ENCODE results near the gene MRGPRX2. TPM values are rescaled to one million over a fixed set of nuclear protein-coding genes. Genes with fewer than 3 reads are reported as not detected.
A peak's percentile ranks its signal among the peaks of the same experiment; 100 is the strongest.

The MRGPRX2 gene
- total RNA-seq, 2 experiments from 2014 or later, result not detected

GRCh38 chr11:19025481-19026406 is 34.8 kb downstream of the MRGPRX2 start:
- no peaks in the 10 kb centered on the region for H3K36me3 Mint-ChIP-seq (ENCODE audit: low read depth)
- no peak overlapping the region for H3K4me3 Mint-ChIP-seq
- intact Hi-C loops (cut with micrococcal nuclease), result no loop called here
- H3K27ac Mint-ChIP-seq, result no peak overlapping the region
- H3K9me3 Mint-ChIP-seq, result no peaks in the 10 kb centered on the region
- DNase-seq, result no peak
- CTCF ChIA-PET, result interaction anchor here (0.9 kb wide), 1 partner anchor 51 kb away, joined by 3 read pairs; no protein-coding TSS in a partner anchor
- no peaks in the 10 kb centered on the region for H3K4me1 Mint-ChIP-seq (ENCODE audit: low read depth)
- H3K27me3 Mint-ChIP-seq (ENCODE audit: low read depth), result peaks cover 41% of the 10 kb centered on the region

- Mint-ChIP-seq H3K9me3 (no peaks in the 10 kb centered on the region), H3K4me1 (ENCODE audit: low read depth) (no peaks in the 10 kb centered on the region), H3K4me3 (no peak overlapping the region), H3K27me3 (ENCODE audit: low read depth) (peaks cover 42% of the 10 kb centered on the region), H3K27ac (no peak overlapping the region), H3K36me3 (ENCODE audit: low read depth) (no peaks in the 10 kb centered on the region)
- intact Hi-C loops (cut with micrococcal nuclease), result no loop called here
- no peak for DNase-seq
- CTCF ChIA-PET, result no interaction called here
Observed at GRCh38 chr11:19020831-19021230, 39.7 kb downstream of the MRGPRX2 start.

- Mint-ChIP-seq H3K36me3 (ENCODE audit: low read depth) (no peaks in the 10 kb centered on the region), H3K4me1 (ENCODE audit: low read depth) (no peaks in the 10 kb centered on the region), H3K27ac (no peak overlapping the region), H3K27me3 (ENCODE audit: low read depth) (peaks cover 32% of the 10 kb centered on the region), H3K4me3 (no peak overlapping the region), H3K9me3 (no peaks in the 10 kb centered on the region)
- intact Hi-C loops (cut with micrococcal nuclease), result no loop called here
- CTCF ChIA-PET, result no interaction called here
- no peak for DNase-seq
Observed at GRCh38 chr11:19018901-19019300, 41.6 kb downstream of the MRGPRX2 start.

DNA sequence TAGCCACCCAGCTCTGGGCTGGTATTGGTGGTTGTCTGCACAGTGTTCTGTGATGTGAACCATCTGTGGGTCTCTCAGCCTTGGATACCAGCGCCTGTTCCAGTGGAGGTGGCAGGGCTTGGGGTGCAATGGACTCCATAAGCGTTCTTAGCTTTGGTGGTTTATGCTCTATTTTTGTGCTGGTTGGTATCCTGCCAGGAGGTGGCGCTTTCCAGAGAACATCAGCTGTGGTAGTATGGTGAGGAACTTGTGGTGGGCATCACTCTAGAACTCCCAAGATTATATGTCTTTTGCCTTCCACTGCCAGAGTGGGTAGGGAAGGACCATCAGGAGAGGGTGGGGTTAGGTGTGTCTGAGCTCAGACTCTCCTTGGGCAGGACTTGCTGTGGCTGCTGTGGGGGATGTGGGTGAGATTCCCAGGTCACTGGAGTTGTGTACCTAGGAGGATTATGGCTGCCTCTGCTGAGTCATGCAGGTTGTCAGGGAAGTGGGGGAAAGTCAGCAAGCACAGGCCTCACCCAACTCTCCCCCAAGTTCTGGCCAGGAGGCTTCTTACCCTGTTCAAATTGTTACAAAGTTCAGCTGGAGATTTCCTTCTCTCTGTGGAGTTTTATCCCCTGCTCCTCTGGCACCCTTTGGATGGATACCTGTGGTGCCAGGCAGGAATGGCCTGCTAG is 47.2 kb downstream of the MRGPRX2 start:
- H3K27ac Mint-ChIP-seq, result no peak overlapping the region
- intact Hi-C loops (cut with micrococcal nuclease), result no loop called here
- no peaks in the 10 kb centered on the region for H3K4me1 Mint-ChIP-seq (ENCODE audit: low read depth)
- peaks cover 7% of the 10 kb centered on the region for H3K9me3 Mint-ChIP-seq
- H3K4me3 Mint-ChIP-seq, result no peak overlapping the region
- peak; percentile 10 for DNase-seq
- CTCF ChIA-PET, result no interaction called here
- H3K27me3 Mint-ChIP-seq (ENCODE audit: low read depth), result peaks cover 32% of the 10 kb centered on the region
- H3K36me3 Mint-ChIP-seq (ENCODE audit: low read depth), result no peaks in the 10 kb centered on the region

DNA sequence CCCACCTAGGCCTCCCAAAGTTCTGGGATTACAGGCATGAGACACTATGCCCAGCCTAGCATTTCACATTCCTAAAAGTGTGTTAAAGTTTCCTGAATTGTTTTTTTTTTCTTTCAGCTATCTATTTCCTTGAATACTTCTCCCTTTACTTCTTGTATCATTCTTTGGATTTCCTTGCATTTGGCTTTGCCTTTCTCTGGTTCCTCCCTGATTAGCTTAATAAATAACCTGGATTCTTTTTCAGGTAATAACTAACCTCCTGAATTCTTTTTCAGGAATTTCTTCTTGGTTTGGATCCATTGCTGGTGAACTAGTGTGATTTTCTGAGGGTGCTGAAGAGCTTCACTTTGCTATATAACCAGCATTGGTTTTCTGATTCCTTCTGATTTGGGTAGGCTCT is 47.9 kb downstream of the MRGPRX2 start:
- H3K4me1 Mint-ChIP-seq (ENCODE audit: low read depth), result no peaks in the 10 kb centered on the region
- no peak overlapping the region for H3K27ac Mint-ChIP-seq
- CTCF ChIA-PET, result no interaction called here
- intact Hi-C loops (cut with micrococcal nuclease), result no loop called here
- no peak for DNase-seq
- H3K4me3 Mint-ChIP-seq, result no peak overlapping the region
- peaks cover 30% of the 10 kb centered on the region for H3K27me3 Mint-ChIP-seq (ENCODE audit: low read depth)
- no peaks in the 10 kb centered on the region for H3K36me3 Mint-ChIP-seq (ENCODE audit: low read depth)
- peaks cover 9% of the 10 kb centered on the region for H3K9me3 Mint-ChIP-seq

Other genes with a start within 250 kb of the MRGPRX2 start
- gene MRGPRX1, start 121.3 kb downstream of the MRGPRX2 start, total RNA-seq, result not detected
- gene ZDHHC13, start 56.5 kb upstream of the MRGPRX2 start, total RNA-seq, result 10 to 100 TPM; 20.9 to 25.1 TPM
- not detected for gene CSRP3, start 141.3 kb upstream of the MRGPRX2 start, total RNA-seq
- 10 to 100 TPM; 19.5 to 21.2 TPM for gene E2F8, start 180.2 kb upstream of the MRGPRX2 start, total RNA-seq

Measured in activated naive CD4-positive, alpha-beta T cell treated with anti-CD3 and anti-CD28 coated beads for 36 hours (primary cell).